ENCODE data around the gene MROH2B. TPM values are rescaled to one million over a fixed set of nuclear protein-coding genes. Genes with fewer than 3 reads are reported as not detected.

MROH2B gene
- total and polyA plus RNA-seq, 2 donors (not counting 3 experiments of a cell fraction or from before 2014, with no cell fraction given) = not detected

DNA sequence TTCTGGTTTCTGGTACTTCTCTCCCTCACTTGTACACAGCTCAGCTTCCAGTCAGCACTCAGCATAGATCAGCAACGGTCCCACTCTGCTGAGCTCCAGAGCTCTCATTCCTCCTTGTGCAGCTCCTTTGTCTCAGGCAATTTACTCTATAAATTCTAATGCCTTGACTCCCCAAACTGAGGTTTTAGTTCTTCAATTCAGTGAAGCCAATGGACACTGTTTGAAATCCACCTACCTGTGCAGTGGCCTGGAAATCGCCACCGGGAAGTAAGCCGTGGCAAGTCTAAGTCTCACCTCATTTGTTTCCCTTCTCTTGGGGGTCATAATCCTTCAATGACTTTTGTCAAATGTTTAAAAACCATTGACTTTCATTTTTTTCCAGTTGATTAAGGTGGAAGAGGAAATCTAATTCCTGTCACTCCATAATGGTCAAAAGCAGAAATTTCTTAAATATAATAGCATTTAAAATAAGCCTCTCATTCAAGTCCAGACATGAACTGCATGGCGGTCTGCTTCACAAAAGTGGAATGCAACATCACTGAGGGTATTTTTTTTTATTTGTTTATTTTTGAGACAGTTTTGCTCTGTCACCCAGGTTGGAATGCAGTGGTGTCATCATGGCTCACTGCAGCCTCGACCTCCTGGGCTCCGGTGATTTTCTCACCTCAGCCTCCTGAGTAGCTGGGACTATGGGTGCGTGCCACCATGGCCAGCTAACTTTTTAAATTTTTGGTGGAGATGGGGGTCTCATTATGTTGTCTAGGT, 82.2 kb downstream of the MROH2B start:
- no peak for DNase-seq (ENCODE audit: low read depth, low spot score)
- intact Hi-C loops (cut with micrococcal nuclease) (no loop called here), dilution Hi-C loops (cut with MboI; ENCODE audit: extremely low pct_ligation_motif_present, low sequenced_read_pairs) (no loop called here)
- ChIA-PET CTCF (no interaction called here), POLR2A (no interaction called here)
- Histone ChIP-seq H3K4me3 (replicated peaks in 1 of 3; ENCODE audit: insufficient read depth in 1 of 3, low read depth in 1 of 3, low read length in 3 of 3) (no peak overlapping the region), H3K36me3 (ENCODE audit: control insufficient read depth in 2 of 2, extremely low read depth in 1 of 2, insufficient read depth in 2 of 2, low read length in 2 of 2) (no peaks in the 10 kb centered on the region), H3K9me3 (replicated peaks; ENCODE audit: control insufficient read depth, insufficient read depth, low read length) (no peaks in the 10 kb centered on the region), H3K27ac (ENCODE audit: insufficient read depth, low read depth, low read length) (no peak overlapping the region), H3K9me1 (replicated peaks; ENCODE audit: control insufficient read depth, extremely low read depth, insufficient read depth, low read length) (no peaks in the 10 kb centered on the region), H3K4me1 (ENCODE audit: control insufficient read depth, extremely low read depth, insufficient read depth, low read length) (no peaks in the 10 kb centered on the region), H3K4me2 (ENCODE audit: insufficient read depth, low read length) (no peak overlapping the region), H3K79me2 (ENCODE audit: control insufficient read depth, insufficient read depth, low read length) (no peaks in the 10 kb centered on the region), H4K20me1 (replicated peaks; ENCODE audit: control insufficient read depth, extremely low read depth, insufficient read depth, low read length) (no peaks in the 10 kb centered on the region), H3K9ac (replicated peaks; ENCODE audit: extremely low read depth, insufficient read depth, low read length) (no peak overlapping the region), H2AFZ (ENCODE audit: low read depth, low read length) (no peak overlapping the region), H3K27me3 (ENCODE audit: control insufficient read depth in 2 of 2, insufficient read depth in 2 of 2, low read length in 2 of 2) (no peaks in the 10 kb centered on the region)
- TF ChIP-seq EZH2 (IDR thresholded peaks at IDR 0.05; ENCODE audit: borderline replicate concordance, low read depth, low read length, severe bottlenecking) (no peak), POLR2A (IDR thresholded peaks at IDR 0.05; ENCODE audit: low read depth, low read length) (no peak), FOS (IDR thresholded peaks at IDR 0.05; ENCODE audit: borderline replicate concordance, insufficient read depth, low read length) (no peak), POLR2AphosphoS5 (IDR thresholded peaks at IDR 0.05; ENCODE audit: insufficient read depth, low read depth, low read length) (no peak), MYC (IDR thresholded peaks at IDR 0.05; ENCODE audit: low read depth, low read length) (no peak), GATA2 (IDR thresholded peaks at IDR 0.05; ENCODE audit: insufficient read depth, insufficient read length, low read depth, low read length) (no peak), JUN (IDR thresholded peaks at IDR 0.05; ENCODE audit: borderline replicate concordance, insufficient read depth, insufficient read length, low read depth) (no peak)
- TF ChIP-seq, protein P1, sequence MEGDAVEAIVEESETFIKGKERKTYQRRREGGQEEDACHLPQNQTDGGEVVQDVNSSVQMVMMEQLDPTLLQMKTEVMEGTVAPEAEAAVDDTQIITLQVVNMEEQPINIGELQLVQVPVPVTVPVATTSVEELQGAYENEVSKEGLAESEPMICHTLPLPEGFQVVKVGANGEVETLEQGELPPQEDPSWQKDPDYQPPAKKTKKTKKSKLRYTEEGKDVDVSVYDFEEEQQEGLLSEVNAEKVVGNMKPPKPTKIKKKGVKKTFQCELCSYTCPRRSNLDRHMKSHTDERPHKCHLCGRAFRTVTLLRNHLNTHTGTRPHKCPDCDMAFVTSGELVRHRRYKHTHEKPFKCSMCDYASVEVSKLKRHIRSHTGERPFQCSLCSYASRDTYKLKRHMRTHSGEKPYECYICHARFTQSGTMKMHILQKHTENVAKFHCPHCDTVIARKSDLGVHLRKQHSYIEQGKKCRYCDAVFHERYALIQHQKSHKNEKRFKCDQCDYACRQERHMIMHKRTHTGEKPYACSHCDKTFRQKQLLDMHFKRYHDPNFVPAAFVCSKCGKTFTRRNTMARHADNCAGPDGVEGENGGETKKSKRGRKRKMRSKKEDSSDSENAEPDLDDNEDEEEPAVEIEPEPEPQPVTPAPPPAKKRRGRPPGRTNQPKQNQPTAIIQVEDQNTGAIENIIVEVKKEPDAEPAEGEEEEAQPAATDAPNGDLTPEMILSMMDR (IDR thresholded peaks at IDR 0.05; ENCODE audit: extremely low read depth in 1 of 2, insufficient read depth in 1 of 2, low read depth in 1 of 2, low read length in 2 of 2) = no peak
- TF ChIP-seq, protein P2, sequence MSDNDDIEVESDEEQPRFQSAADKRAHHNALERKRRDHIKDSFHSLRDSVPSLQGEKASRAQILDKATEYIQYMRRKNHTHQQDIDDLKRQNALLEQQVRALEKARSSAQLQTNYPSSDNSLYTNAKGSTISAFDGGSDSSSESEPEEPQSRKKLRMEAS (IDR thresholded peaks at IDR 0.05; ENCODE audit: insufficient read depth, insufficient read length) = no peak
- BruUV-seq (replicated peaks) = no TSS peak
- FAIRE-seq = no peak
